Measurements from ENCODE around the gene CMA1. TPM values are rescaled to one million over a fixed set of nuclear protein-coding genes. Genes with fewer than 3 reads are reported as not detected.

The CMA1 gene
- total RNA-seq, 1 experiment from 2014 or later = not detected

GRCh38 chr14:24458736-24459135, 49.3 kb downstream of the CMA1 start:
- peaks cover 10 to 11% (median 11%) of the 10 kb centered on the region in 3 experiments for H3K36me3 Mint-ChIP-seq (ENCODE audit: insufficient read depth in 1 of 3, low read depth in 3 of 3)
- no peak overlapping the region for H4K91ac ChIP-seq (ENCODE audit: insufficient read length, low read depth, low read length)
- H3K79me2 ChIP-seq (ENCODE audit: insufficient read depth, low read length) = no peaks in the 10 kb centered on the region
- H3K27me3 Mint-ChIP-seq (ENCODE audit: low read depth) = peaks cover 2% of the 10 kb centered on the region; the same call in 1 of the 2 replicates
- H3K18ac ChIP-seq (ENCODE audit: insufficient read length, low read depth, low read length) = no peak overlapping the region
- H3K9me3 ChIP-seq (ENCODE audit: control insufficient read depth, low read depth, low read length) = no peaks in the 10 kb centered on the region
- H3K4me3 Mint-ChIP-seq = no peak overlapping the region
- no peak overlapping the region for H3K27ac ChIP-seq (ENCODE audit: insufficient read length, low read depth, low read length)
- no peak overlapping the region for H2BK5ac ChIP-seq (ENCODE audit: insufficient read length, low read length)
- no CpG with 5 or more reads among the region's 1 CpG for WGBS (ENCODE audit: extremely low coverage, insufficient read length, low lambda C conversion rate)
- H3K4me1 Mint-ChIP-seq = no peaks in the 10 kb centered on the region
- no peak overlapping the region for H2BK15ac ChIP-seq (ENCODE audit: low read depth, low read length)
- H4K8ac ChIP-seq (replicated peaks; ENCODE audit: insufficient read length, low read depth, low read length) = no peak overlapping the region
- H3K23ac ChIP-seq (ENCODE audit: insufficient read length, low read depth, low read length) = no peak overlapping the region
- H2BK20ac ChIP-seq (ENCODE audit: low read depth, low read length, poor library complexity, severe bottlenecking) = no peak overlapping the region
- no peak overlapping the region for H3K14ac ChIP-seq (ENCODE audit: insufficient read depth, low read length)
- no peak overlapping the region for H2BK12ac ChIP-seq (ENCODE audit: insufficient read length, low read depth, low read length)
- H3K27ac Mint-ChIP-seq = no peak overlapping the region
- H3K56ac ChIP-seq (ENCODE audit: insufficient read length, low read depth, low read length) = no peak overlapping the region
- no peak overlapping the region for H3K4ac ChIP-seq (ENCODE audit: low read depth, low read length)
- no peak overlapping the region for H3T11ph ChIP-seq (ENCODE audit: low read length)
- no peaks in the 10 kb centered on the region for H3K23me2 ChIP-seq (ENCODE audit: insufficient read length, low read depth, low read length, poor library complexity, severe bottlenecking)
- H2AFZ ChIP-seq (ENCODE audit: low read length) = no peak overlapping the region
- H3K79me1 ChIP-seq (ENCODE audit: insufficient read depth, low read depth, low read length, poor library complexity, severe bottlenecking) = no peaks in the 10 kb centered on the region
- no peaks in the 10 kb centered on the region for H4K20me1 ChIP-seq (ENCODE audit: control insufficient read depth, insufficient read depth, insufficient read length)
- TF ChIP-seq, protein P1, sequence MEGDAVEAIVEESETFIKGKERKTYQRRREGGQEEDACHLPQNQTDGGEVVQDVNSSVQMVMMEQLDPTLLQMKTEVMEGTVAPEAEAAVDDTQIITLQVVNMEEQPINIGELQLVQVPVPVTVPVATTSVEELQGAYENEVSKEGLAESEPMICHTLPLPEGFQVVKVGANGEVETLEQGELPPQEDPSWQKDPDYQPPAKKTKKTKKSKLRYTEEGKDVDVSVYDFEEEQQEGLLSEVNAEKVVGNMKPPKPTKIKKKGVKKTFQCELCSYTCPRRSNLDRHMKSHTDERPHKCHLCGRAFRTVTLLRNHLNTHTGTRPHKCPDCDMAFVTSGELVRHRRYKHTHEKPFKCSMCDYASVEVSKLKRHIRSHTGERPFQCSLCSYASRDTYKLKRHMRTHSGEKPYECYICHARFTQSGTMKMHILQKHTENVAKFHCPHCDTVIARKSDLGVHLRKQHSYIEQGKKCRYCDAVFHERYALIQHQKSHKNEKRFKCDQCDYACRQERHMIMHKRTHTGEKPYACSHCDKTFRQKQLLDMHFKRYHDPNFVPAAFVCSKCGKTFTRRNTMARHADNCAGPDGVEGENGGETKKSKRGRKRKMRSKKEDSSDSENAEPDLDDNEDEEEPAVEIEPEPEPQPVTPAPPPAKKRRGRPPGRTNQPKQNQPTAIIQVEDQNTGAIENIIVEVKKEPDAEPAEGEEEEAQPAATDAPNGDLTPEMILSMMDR (conservative IDR thresholded peaks at IDR 0.05) = no peak
- no peak overlapping the region for H4K5ac ChIP-seq (ENCODE audit: insufficient read length, low read depth, low read length)
- no peak overlapping the region for H3K4me2 ChIP-seq (ENCODE audit: insufficient read depth, insufficient read length, low read length)
- no peak overlapping the region for H3K9ac ChIP-seq (ENCODE audit: extremely low read depth, insufficient read length, low read length)
- peaks cover 17 to 19% of the 10 kb centered on the region in 2 experiments for H3K9me3 Mint-ChIP-seq
- H3K27me3 ChIP-seq (ENCODE audit: insufficient read depth, low read length) = no peaks in the 10 kb centered on the region
- no peaks in the 10 kb centered on the region for H3K4me1 ChIP-seq (ENCODE audit: insufficient read depth, low read length)
- DNase-seq = no peak
- no peak overlapping the region for H2BK120ac ChIP-seq (ENCODE audit: low read depth, low read length, poor library complexity, severe bottlenecking)
- H2AK5ac ChIP-seq (ENCODE audit: insufficient read length, low read length) = no peak overlapping the region

Data from H9 (cell line).